HEK293 (cell line): ENCODE results near the gene LRRC15.

Source experiments
- HOXA7 ChIP-seq: sonication (generic); formaldehyde crosslinking; IDR thresholded peaks from 2 replicates; pipeline ENCODE4 v1.8.1; 2022; ENCODE audit warnings: missing genetic modification reagents, borderline replicate concordance
- PRDM1 ChIP-seq: fragments of 450-650 bp; formaldehyde crosslinking; IDR thresholded peaks from 2 replicates; pipeline ENCODE4; 2016; ENCODE audit warnings: missing biosample characterization, missing genetic modification characterization
- ZEB2 ChIP-seq: fragments of 450-650 bp; formaldehyde crosslinking; IDR thresholded peaks from 2 replicates; pipeline ENCODE4 v1.5.1; 2016; ENCODE audit warnings: missing biosample characterization, missing genetic modification characterization
- ZNF366 ChIP-seq: fragments of 450-650 bp; formaldehyde crosslinking; conservative IDR thresholded peaks from 2 replicates; pipeline ENCODE4 v1.5.1; 2016; ENCODE audit warnings: missing biosample characterization, missing genetic modification characterization
- ZNF530 ChIP-seq: fragments of 450-650 bp; formaldehyde crosslinking; IDR thresholded peaks from 2 replicates; pipeline ENCODE4 v1.5.1; 2016; ENCODE audit warnings: low read depth, missing biosample characterization, missing genetic modification characterization
- ZNF560 ChIP-seq: fragments of 450-650 bp; formaldehyde crosslinking; IDR thresholded peaks from 2 replicates; pipeline ENCODE4 v1.5.1; 2017; ENCODE audit warnings: missing biosample characterization, missing genetic modification characterization, borderline replicate concordance
- ZNF776 ChIP-seq: fragments of 450-650 bp; formaldehyde crosslinking; IDR thresholded peaks from 2 replicates; pipeline ENCODE4 v1.5.0; 2017; ENCODE audit warnings: missing biosample characterization, missing genetic modification characterization, borderline replicate concordance
- ZSCAN23 ChIP-seq: fragments of 450-650 bp; formaldehyde crosslinking; IDR thresholded peaks from 2 replicates; pipeline ENCODE4 v1.5.1; 2016; ENCODE audit warnings: missing biosample characterization, missing genetic modification characterization
- TF ChIP-seq, protein P1 (sequence below): fragments of 450-650 bp; formaldehyde crosslinking; IDR thresholded peaks from 2 replicates; pipeline ENCODE4 v1.5.1; 2016; ENCODE audit warnings: missing biosample characterization, missing genetic modification characterization
- TF ChIP-seq, protein P2 (sequence below): fragments of 450-650 bp; formaldehyde crosslinking; IDR thresholded peaks from 2 replicates; pipeline ENCODE4 v1.5.1; 2016; ENCODE audit warnings: missing biosample characterization, missing genetic modification characterization, low read depth

DNA sequence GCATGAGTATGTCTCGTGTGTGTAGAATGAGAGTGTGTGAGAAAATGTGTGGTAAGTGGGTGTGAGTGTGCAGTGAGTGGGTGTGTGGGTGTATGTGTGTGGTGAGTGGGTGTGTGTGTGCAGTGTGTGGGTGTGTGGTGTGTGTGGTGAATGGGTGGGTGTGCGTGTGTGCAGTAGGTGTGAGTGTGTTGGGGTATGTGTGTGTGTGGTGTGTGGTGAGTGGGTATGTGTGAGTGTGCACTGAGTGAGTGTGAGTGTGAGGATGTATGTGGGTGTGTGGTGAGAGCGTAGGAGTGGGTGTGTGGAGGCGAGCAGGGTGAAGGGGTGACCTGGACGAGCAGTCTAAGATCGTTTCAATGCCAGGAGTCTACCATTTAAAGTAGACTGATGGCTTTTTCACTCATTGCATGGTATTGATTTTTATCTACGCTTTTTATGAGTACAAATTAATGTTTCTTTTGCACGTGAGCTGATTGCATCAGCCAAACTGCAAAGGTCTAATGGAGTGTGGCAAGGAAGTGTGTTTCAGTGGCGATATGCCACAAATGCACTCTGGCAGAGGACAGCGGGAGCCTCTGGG is 16.8 kb downstream of the LRRC15 start:
- TF ChIP-seq, protein P1, sequence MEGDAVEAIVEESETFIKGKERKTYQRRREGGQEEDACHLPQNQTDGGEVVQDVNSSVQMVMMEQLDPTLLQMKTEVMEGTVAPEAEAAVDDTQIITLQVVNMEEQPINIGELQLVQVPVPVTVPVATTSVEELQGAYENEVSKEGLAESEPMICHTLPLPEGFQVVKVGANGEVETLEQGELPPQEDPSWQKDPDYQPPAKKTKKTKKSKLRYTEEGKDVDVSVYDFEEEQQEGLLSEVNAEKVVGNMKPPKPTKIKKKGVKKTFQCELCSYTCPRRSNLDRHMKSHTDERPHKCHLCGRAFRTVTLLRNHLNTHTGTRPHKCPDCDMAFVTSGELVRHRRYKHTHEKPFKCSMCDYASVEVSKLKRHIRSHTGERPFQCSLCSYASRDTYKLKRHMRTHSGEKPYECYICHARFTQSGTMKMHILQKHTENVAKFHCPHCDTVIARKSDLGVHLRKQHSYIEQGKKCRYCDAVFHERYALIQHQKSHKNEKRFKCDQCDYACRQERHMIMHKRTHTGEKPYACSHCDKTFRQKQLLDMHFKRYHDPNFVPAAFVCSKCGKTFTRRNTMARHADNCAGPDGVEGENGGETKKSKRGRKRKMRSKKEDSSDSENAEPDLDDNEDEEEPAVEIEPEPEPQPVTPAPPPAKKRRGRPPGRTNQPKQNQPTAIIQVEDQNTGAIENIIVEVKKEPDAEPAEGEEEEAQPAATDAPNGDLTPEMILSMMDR (tag by site-specific recombination), result no peak
- TF ChIP-seq, protein P2, sequence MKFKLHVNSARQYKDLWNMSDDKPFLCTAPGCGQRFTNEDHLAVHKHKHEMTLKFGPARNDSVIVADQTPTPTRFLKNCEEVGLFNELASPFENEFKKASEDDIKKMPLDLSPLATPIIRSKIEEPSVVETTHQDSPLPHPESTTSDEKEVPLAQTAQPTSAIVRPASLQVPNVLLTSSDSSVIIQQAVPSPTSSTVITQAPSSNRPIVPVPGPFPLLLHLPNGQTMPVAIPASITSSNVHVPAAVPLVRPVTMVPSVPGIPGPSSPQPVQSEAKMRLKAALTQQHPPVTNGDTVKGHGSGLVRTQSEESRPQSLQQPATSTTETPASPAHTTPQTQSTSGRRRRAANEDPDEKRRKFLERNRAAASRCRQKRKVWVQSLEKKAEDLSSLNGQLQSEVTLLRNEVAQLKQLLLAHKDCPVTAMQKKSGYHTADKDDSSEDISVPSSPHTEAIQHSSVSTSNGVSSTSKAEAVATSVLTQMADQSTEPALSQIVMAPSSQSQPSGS, result no peak; the same call in 1 of the 2 replicates
- 0 out of 2 replicates have a peak, but pooled peaks have one; percentile 5 for TF ChIP-seq ZNF530 (tag by site-specific recombination)
- TF ChIP-seq ZNF366 (tag by site-specific recombination), result no peak
- no peak for TF ChIP-seq ZNF776 (tag by site-specific recombination)
- no peak for TF ChIP-seq HOXA7 (CRISPR knock-in tag)
- no peak for TF ChIP-seq PRDM1 (tag by site-specific recombination)
- TF ChIP-seq ZSCAN23 (tag by site-specific recombination), result no peak; the same call in 1 of the 2 replicates
- TF ChIP-seq ZEB2 (tag by site-specific recombination), result peak; percentile 34; the same call in 1 of the 2 replicates
- TF ChIP-seq ZNF560 (tag by site-specific recombination), result no peak
